GM10266 (cell line): ENCODE data around the gene FBXW5.

Source experiments
- DNase-seq: peaks from one replicate; pipeline ENCODE4 v3.0.0; 2012; ENCODE audit errors: extremely low spot score
- CTCF ChIP-seq: IDR thresholded peaks from 2 replicates; pipeline ENCODE4 v1.5.1; 2012; ENCODE audit warnings: mild to moderate bottlenecking, low read depth; ENCODE audit not compliant: control insufficient read depth, insufficient read depth; ENCODE audit errors: missing control alignments

Gene FBXW5

GRCh38 chr9:136940526-136941230 is 3.9 kb downstream of the FBXW5 start:
- DNase-seq = no peak
- no peak for TF ChIP-seq CTCF

- TF ChIP-seq CTCF = no peak
Observed at GRCh38 chr9:136939996-136940525, 4.5 kb downstream of the FBXW5 start.

GRCh38 chr9:136939431-136939995 is 5.0 kb downstream of the FBXW5 start:
- TF ChIP-seq CTCF = no peak
- no peak for DNase-seq

More at GRCh38 chr9:136939996-136940525, 4.5 kb downstream of the FBXW5 start:
- DNase-seq = no peak

GRCh38 chr9:136937186-136938001 is 7.1 kb downstream of the FBXW5 start:
- TF ChIP-seq CTCF = no peak
- DNase-seq = no peak

GRCh38 chr9:136936645-136937170 is 7.8 kb downstream of the FBXW5 start:
- no peak for DNase-seq
- TF ChIP-seq CTCF = no peak

- DNase-seq = no peak
- TF ChIP-seq CTCF = no peak
Observed at GRCh38 chr9:136935651-136936050, 8.9 kb downstream of the FBXW5 start.

GRCh38 chr9:136934277-136934676 is 10.3 kb downstream of the FBXW5 start:
- DNase-seq = no peak

More at GRCh38 chr9:136934277-136934676, 10.3 kb downstream of the FBXW5 start:
- TF ChIP-seq CTCF = no peak
